Stimulated activated CD4-positive, alpha-beta T cell treated with anti-CD3 and anti-CD28 coated beads, Interleukin-4, amount 100 ng/mL, for 4 hours (primary cell): ENCODE results near the gene GLRA3.
"Not testable (repeated sequence)": the region's sequence is repeated elsewhere in the genome, so short reads cannot be mapped to it uniquely, and the experiment has no call there.

Experiments
- DNase-seq, 2 experiments: peaks; one replicate each; pipeline ENCODE4 v3.0.0-alpha.2; 2020

GLRA3 gene

GRCh38 chr4:174808836-174809235 lies 20.2 kb downstream of the GLRA3 start:
- DNase-seq = no peak

- no peak for DNase-seq
Observed at GRCh38 chr4:174808119-174808518, 20.9 kb downstream of the GLRA3 start.

GRCh38 chr4:174805746-174806145 lies 23.3 kb downstream of the GLRA3 start:
- no peak for DNase-seq

- no peak for DNase-seq
Observed at GRCh38 chr4:174794543-174795094, 34.4 kb downstream of the GLRA3 start.

GRCh38 chr4:174789657-174790056 lies 39.4 kb downstream of the GLRA3 start:
- no peak for DNase-seq

- DNase-seq = not testable (repeated sequence)
Observed at GRCh38 chr4:174778274-174778986, 50.6 kb downstream of the GLRA3 start.

- no peak for DNase-seq
Observed at GRCh38 chr4:174775366-174775765, 53.7 kb downstream of the GLRA3 start.

GRCh38 chr4:174764105-174764729 lies 64.8 kb downstream of the GLRA3 start:
- DNase-seq = no peak

- no peak for DNase-seq
Observed at GRCh38 chr4:174763454-174764104, 65.5 kb downstream of the GLRA3 start.

GRCh38 chr4:174761451-174761850 lies 67.6 kb downstream of the GLRA3 start:
- DNase-seq = no peak

- DNase-seq = no peak
Observed at GRCh38 chr4:174757736-174758135, 71.3 kb downstream of the GLRA3 start.

- no peak for DNase-seq
Observed at GRCh38 chr4:174753021-174753420, 76.0 kb downstream of the GLRA3 start.

- no peak for DNase-seq
Observed at GRCh38 chr4:174752026-174752425, 77.0 kb downstream of the GLRA3 start.

GRCh38 chr4:174749091-174749490 lies 80.0 kb downstream of the GLRA3 start:
- DNase-seq = no peak

GRCh38 chr4:174746710-174747109 lies 82.3 kb downstream of the GLRA3 start:
- no peak for DNase-seq

- no peak for DNase-seq
Observed at GRCh38 chr4:174742561-174742960, 86.5 kb downstream of the GLRA3 start.

- no peak for DNase-seq
Observed at GRCh38 chr4:174739576-174739975, 89.5 kb downstream of the GLRA3 start.

GRCh38 chr4:174734181-174734580 lies 94.9 kb downstream of the GLRA3 start:
- DNase-seq = no peak

- DNase-seq = no peak
Observed at GRCh38 chr4:174717828-174718227, 111.2 kb downstream of the GLRA3 start.

- DNase-seq = no peak
Observed at GRCh38 chr4:174716986-174717770, 111.9 kb downstream of the GLRA3 start.

GRCh38 chr4:174714393-174715211 lies 114.4 kb downstream of the GLRA3 start:
- DNase-seq = no peak

- no peak for DNase-seq
Observed at GRCh38 chr4:174713821-174714220, 115.2 kb downstream of the GLRA3 start.
